Medulla oblongata (tissue), 1 donor: ENCODE data around the gene MOCS2.
A peak's percentile ranks its signal among the peaks of the same experiment; 100 is the strongest.

Source experiments
- DNase-seq: peaks from one replicate; pipeline ENCODE4 v3.0.0-alpha.2; 2015; ENCODE audit errors: extremely low spot score

MOCS2 gene

GRCh38 chr5:53095217-53095616 is 14.3 kb downstream of the MOCS2 start:
- DNase-seq, result no peak

- no peak for DNase-seq
Observed at GRCh38 chr5:53092242-53092641, 17.3 kb downstream of the MOCS2 start.

- no peak for DNase-seq
Observed at GRCh38 chr5:53091289-53091688, 18.3 kb downstream of the MOCS2 start.

- DNase-seq, result no peak
Observed at GRCh38 chr5:53090229-53090628, 19.3 kb downstream of the MOCS2 start.

- DNase-seq, result no peak
Observed at GRCh38 chr5:53089481-53089991, 20.0 kb downstream of the MOCS2 start.

- peak; percentile 89 for DNase-seq
Observed at GRCh38 chr5:53087621-53088121, 21.9 kb downstream of the MOCS2 start.

- peak; percentile 70 for DNase-seq
Observed at GRCh38 chr5:53087171-53087570, 22.4 kb downstream of the MOCS2 start.

GRCh38 chr5:53084546-53085255 is 24.9 kb downstream of the MOCS2 start:
- no peak for DNase-seq

GRCh38 chr5:53083927-53084326 is 25.6 kb downstream of the MOCS2 start:
- DNase-seq, result no peak

- no peak for DNase-seq
Observed at GRCh38 chr5:53080271-53080670, 29.3 kb downstream of the MOCS2 start.

GRCh38 chr5:53076014-53076583 is 33.5 kb downstream of the MOCS2 start:
- no peak for DNase-seq

- no peak for DNase-seq
Observed at GRCh38 chr5:53073348-53073747, 36.2 kb downstream of the MOCS2 start.

- no peak for DNase-seq
Observed at GRCh38 chr5:53071738-53072137, 37.8 kb downstream of the MOCS2 start.

- DNase-seq, result no peak
Observed at GRCh38 chr5:53071298-53071697, 38.3 kb downstream of the MOCS2 start.

GRCh38 chr5:53069626-53070025 is 39.9 kb downstream of the MOCS2 start:
- DNase-seq, result no peak

GRCh38 chr5:53068291-53068836 is 41.2 kb downstream of the MOCS2 start:
- no peak for DNase-seq

GRCh38 chr5:53067641-53068040 is 41.9 kb downstream of the MOCS2 start:
- no peak for DNase-seq

GRCh38 chr5:53066088-53066487 is 43.5 kb downstream of the MOCS2 start:
- no peak for DNase-seq

GRCh38 chr5:53063791-53064190 is 45.8 kb downstream of the MOCS2 start:
- DNase-seq, result no peak

GRCh38 chr5:53063176-53063575 is 46.4 kb downstream of the MOCS2 start:
- DNase-seq, result no peak

GRCh38 chr5:53059281-53059680 is 50.3 kb downstream of the MOCS2 start:
- DNase-seq, result no peak

- DNase-seq, result no peak
Observed at GRCh38 chr5:53055365-53055764, 54.2 kb downstream of the MOCS2 start.

GRCh38 chr5:53053364-53053763 is 56.2 kb downstream of the MOCS2 start:
- DNase-seq, result no peak
